Keratinocyte (primary cell): ENCODE results near the gene MAP6D1. TPM values are rescaled to one million over a fixed set of nuclear protein-coding genes. Genes with fewer than 3 reads are reported as not detected.

ENCODE experiments used
- DNase-seq: peaks from one replicate; pipeline ENCODE4 v3.0.0-alpha.2; 2011; ENCODE audit warnings: low read depth, missing footprints, low spot score
- FAIRE-seq: peaks from 2 replicates; lab custom pipeline; 2011; peaks lifted over from hg19 to GRCh38; lab: Jason Lieb, UNC
- H2AFZ ChIP-seq: 2 replicates; pipeline ENCODE4 v1.6.0; 2012; ENCODE audit warnings: low read length, control low read depth, inconsistent platforms; ENCODE audit not compliant: control insufficient read depth
- H3K27ac ChIP-seq: 2 replicates; pipeline ENCODE4 v1.5.1; 2011; ENCODE audit warnings: low read length; ENCODE audit not compliant: control insufficient read depth, insufficient read depth
- H3K27me3 ChIP-seq: 3 replicates; pipeline ENCODE4 v1.6.0; 2011; ENCODE audit warnings: low read length; ENCODE audit not compliant: control insufficient read depth, insufficient read depth; ENCODE audit errors: extremely low read depth
- H3K36me3 ChIP-seq, 2 experiments: 2 replicates in 1 of 2; 3 replicates in 1 of 2; pipeline ENCODE4 v1.5.1; 2011; ENCODE audit warnings: low read length in 2 of 2, mild to moderate bottlenecking in 1 of 2; ENCODE audit not compliant: control insufficient read depth in 2 of 2, insufficient read depth in 2 of 2; ENCODE audit errors: extremely low read depth in 1 of 2
- H3K4me1 ChIP-seq: 3 replicates; pipeline ENCODE4 v1.5.1; 2011; ENCODE audit warnings: low read length; ENCODE audit not compliant: control insufficient read depth, insufficient read depth; ENCODE audit errors: extremely low read depth
- H3K4me2 ChIP-seq: 3 replicates; pipeline ENCODE4 v1.6.0; 2011; ENCODE audit warnings: low read depth, low read length; ENCODE audit not compliant: control insufficient read depth, insufficient read depth; ENCODE audit errors: extremely low read depth
- H3K4me3 ChIP-seq, 3 experiments: fragments of 200-600 bp in 1 of 3; sonication (generic) in 1 of 3; 2 replicates in 2 of 3; 3 replicates in 1 of 3; pipeline ENCODE4 v1.5.1; 2011 to 2016; ENCODE audit warnings: low read length in 3 of 3, mild to moderate bottlenecking in 3 of 3, control low read depth in 2 of 3, inconsistent platforms in 1 of 3, low read depth in 1 of 3, mixed read lengths in 1 of 3, mixed run types in 1 of 3, moderate library complexity in 1 of 3; ENCODE audit not compliant: control insufficient read depth in 2 of 3, insufficient read depth in 2 of 3; ENCODE audit errors: extremely low read depth in 1 of 3
- H3K79me2 ChIP-seq: 2 replicates; pipeline ENCODE4 v1.6.0; 2012; ENCODE audit warnings: low read length; ENCODE audit not compliant: control insufficient read depth, insufficient read depth
- H3K9ac ChIP-seq: 3 replicates; pipeline ENCODE4 v1.6.0; 2011; ENCODE audit warnings: low read length; ENCODE audit not compliant: control insufficient read depth, insufficient read depth; ENCODE audit errors: extremely low read depth
- H3K9me1 ChIP-seq: 3 replicates; pipeline ENCODE4 v1.6.0; 2011; ENCODE audit warnings: low read length; ENCODE audit not compliant: control insufficient read depth, insufficient read depth; ENCODE audit errors: extremely low read depth
- H3K9me3 ChIP-seq: 2 replicates; pipeline ENCODE4 v1.5.1; 2012; ENCODE audit warnings: low read depth, low read length; ENCODE audit not compliant: control insufficient read depth
- H4K20me1 ChIP-seq: 3 replicates; pipeline ENCODE4 v1.6.0; 2011; ENCODE audit warnings: low read length; ENCODE audit not compliant: control insufficient read depth, insufficient read depth; ENCODE audit errors: extremely low read depth
- CTCF ChIP-seq, 3 experiments: IDR thresholded peaks in 1 of 3; conservative IDR thresholded peaks in 1 of 3; optimal IDR thresholded peaks in 1 of 3; 2 replicates in 2 of 3; 3 replicates in 1 of 3; pipeline versions ENCODE3 to v1.5.1; 2011; ENCODE audit warnings: low read length in 3 of 3, mild to moderate bottlenecking in 3 of 3, moderate library complexity in 2 of 3, control low read depth in 1 of 3, inconsistent platforms in 1 of 3; ENCODE audit not compliant: insufficient read depth in 2 of 3; ENCODE audit errors: extremely low read depth in 1 of 3
- EZH2 ChIP-seq: IDR thresholded peaks from one replicate; pipeline ENCODE4 v1.6.1; 2012; ENCODE audit warnings: inconsistent platforms, mild to moderate bottlenecking, low read length, moderate library complexity
- dilution Hi-C: fragments of 300-500 bp; cut with MboI; formaldehyde crosslinking; loops from one replicate; pipeline ENCODE4 v1.7.0; 2020; ENCODE audit warnings: low sequenced_read_pairs; ENCODE audit not compliant: extremely low pct_ligation_motif_present
- polyA plus RNA-seq, 5 experiments: library from polyadenylated mRNA; depleted of rRNA in 3 of 5; stranded (reverse) in 3 of 5; stranded (forward) in 1 of 5; unstranded in 1 of 5; fragments of >200 nt; gene quantifications; 1 replicate in 1 of 5; 2 replicates in 3 of 5; 3 replicates in 1 of 5; pipeline versions ENCODE4 v1.2.1 to v1.2.3, GENCODE V29; 2011 to 2012; ENCODE audit warnings: missing spikeins in 2 of 5, low read depth in 1 of 5, low replicate concordance in 1 of 5

The MAP6D1 gene
- polyA plus RNA-seq, 1 donor (not counting 4 experiments of a cell fraction or from before 2014, with no cell fraction given) = 1.4 TPM

- H3K9ac ChIP-seq = no peak overlapping the region
- H3K4me1 ChIP-seq = peaks cover 11% of the 10 kb centered on the region
- FAIRE-seq = no peak
- H3K79me2 ChIP-seq = no peaks in the 10 kb centered on the region
- H2AFZ ChIP-seq = no peak overlapping the region
- H3K9me1 ChIP-seq = no peaks in the 10 kb centered on the region
- no peaks in the 10 kb centered on the region for H3K27me3 ChIP-seq
- H3K9me3 ChIP-seq = no peaks in the 10 kb centered on the region
- no peak for DNase-seq
- H3K36me3 ChIP-seq = peaks cover 49 to 57% of the 10 kb centered on the region in 2 experiments
- H3K4me2 ChIP-seq = no peak overlapping the region
- TF ChIP-seq CTCF (optimal IDR thresholded peaks at IDR 0.05 in 1 of 3, IDR thresholded peaks at IDR 0.05 in 1 of 3, conservative IDR thresholded peaks at IDR 0.05 in 1 of 3; ENCODE audit: extremely low read depth in 1 of 3, insufficient read depth in 2 of 3, low read length in 3 of 3) (no peak), EZH2 (no peak)
- H3K27ac ChIP-seq = no peak overlapping the region
- H3K4me3 ChIP-seq = no peak overlapping the region
- dilution Hi-C loops = no loop called here
- H4K20me1 ChIP-seq = no peaks in the 10 kb centered on the region
Observed at GRCh38 chr3:183807881-183808280, 17.5 kb downstream of the MAP6D1 start.

- FAIRE-seq (no peak), DNase-seq (no peak)
- no peaks in the 10 kb centered on the region for H3K27me3 ChIP-seq
- no peak overlapping the region for H2AFZ ChIP-seq
- H3K4me3 ChIP-seq = no peak overlapping the region
- no peaks in the 10 kb centered on the region for H3K9me3 ChIP-seq
- H3K9ac ChIP-seq = no peak overlapping the region
- dilution Hi-C loops = no loop called here
- peaks cover 4% of the 10 kb centered on the region for H3K4me1 ChIP-seq
- peaks cover 50 to 62% of the 10 kb centered on the region in 2 experiments for H3K36me3 ChIP-seq
- no peak overlapping the region for H3K27ac ChIP-seq
- TF ChIP-seq CTCF (optimal IDR thresholded peaks at IDR 0.05 in 1 of 3, IDR thresholded peaks at IDR 0.05 in 1 of 3, conservative IDR thresholded peaks at IDR 0.05 in 1 of 3; ENCODE audit: extremely low read depth in 1 of 3, insufficient read depth in 2 of 3, low read length in 3 of 3) (no peak), EZH2 (no peak)
- H3K9me1 ChIP-seq = no peaks in the 10 kb centered on the region
- no peaks in the 10 kb centered on the region for H4K20me1 ChIP-seq
- no peaks in the 10 kb centered on the region for H3K79me2 ChIP-seq
- no peak overlapping the region for H3K4me2 ChIP-seq
Observed at GRCh38 chr3:183807209-183807728, 18.1 kb downstream of the MAP6D1 start.
